Liver (tissue), 3 donors: ENCODE results near the gene NFIX.

ENCODE experiments used
- CTCF ChIP-seq: fragments of 150-350 bp; IDR thresholded peaks from 2 replicates; pipeline ENCODE4 v1.5.1; 2017; ENCODE audit warnings: improper control_type of control experiment, low read depth, low read length; ENCODE audit not compliant: missing input control
- RAD21 ChIP-seq, 2 donors: IDR thresholded peaks; 2 replicates each; pipeline ENCODE4 v1.6.1; 2016; ENCODE audit warnings: antibody characterized with exemption in 2 of 2, mild to moderate bottlenecking in 2 of 2
- ZBTB33 ChIP-seq: IDR thresholded peaks from 2 replicates; pipeline ENCODE4 v1.6.1; 2016; ENCODE audit warnings: antibody characterized with exemption
- donor health status: healthy.
- donor health status: healthy.

GRCh38 chr19:13139633-13140311 is 144.5 kb downstream of the NFIX start:
- TF ChIP-seq RAD21 (IDR thresholded peaks at IDR 0.05), result no peak
- TF ChIP-seq CTCF, result no peak
- no peak for TF ChIP-seq ZBTB33
